Peyer's patch (tissue), 4 donors: ENCODE data around the gene MTARC2. TPM values are rescaled to one million over a fixed set of nuclear protein-coding genes. Genes with fewer than 3 reads are reported as not detected.

ENCODE experiments used
- DNase-seq, 3 donors: peaks; one replicate each; pipeline ENCODE4 v3.0.0-alpha.2; 2017 to 2019
- H3K27ac ChIP-seq, 4 donors: fragments of 200-600 bp; sonication (generic); one replicate each; pipeline ENCODE4 v1.5.1; 2016 to 2019
- H3K27me3 ChIP-seq, 2 donors: fragments of 200-600 bp; sonication (generic); one replicate each; pipeline ENCODE4 v1.5.1; 2019
- H3K36me3 ChIP-seq, 3 donors: fragments of 200-600 bp; sonication (generic); one replicate each; pipeline ENCODE4 v1.5.1; 2016 to 2019
- H3K4me1 ChIP-seq, 4 donors: fragments of 200-600 bp; sonication (generic); one replicate each; pipeline ENCODE4 v1.5.1; 2016 to 2019
- H3K4me3 ChIP-seq, 4 donors: fragments of 200-600 bp; sonication (generic); 1 replicate in 3 of 4; 2 replicates in 1 of 4; pipeline ENCODE4 v1.5.1; 2016 to 2019; ENCODE audit warnings: mild to moderate bottlenecking in 1 of 4
- H3K9me3 ChIP-seq, 4 donors: fragments of 200-600 bp; sonication (generic); one replicate each; pipeline ENCODE4 v1.5.1; 2016 to 2019; ENCODE audit warnings: mild to moderate bottlenecking in 1 of 4
- CTCF ChIP-seq, 6 experiments: fragments of 450-650 bp in 4 of 6; fragments of 200-600 bp in 2 of 6; sonication (generic) in 1 of 6; IDR thresholded peaks; one replicate each; pipeline ENCODE4 v1.5.1; 2017 to 2019; ENCODE audit warnings: antibody characterized with exemption in 6 of 6, mild to moderate bottlenecking in 3 of 6, moderate library complexity in 1 of 6
- POLR2A ChIP-seq, 2 donors: fragments of 450-650 bp; IDR thresholded peaks; one replicate each; pipeline ENCODE4 v1.5.1; 2017; ENCODE audit warnings: antibody characterized with exemption in 2 of 2, mild to moderate bottlenecking in 2 of 2, moderate library complexity in 2 of 2
- total RNA-seq, 4 donors: library from RNA; depleted of rRNA; stranded (reverse); fragments of >200 nt; gene quantifications; one replicate each; pipeline ENCODE4 v1.1.0, GENCODE V29; 2016

MTARC2 gene
- total RNA-seq, 4 donors from 2014 or later: 47.9 to 96.0 (median 91.1) TPM

DNA sequence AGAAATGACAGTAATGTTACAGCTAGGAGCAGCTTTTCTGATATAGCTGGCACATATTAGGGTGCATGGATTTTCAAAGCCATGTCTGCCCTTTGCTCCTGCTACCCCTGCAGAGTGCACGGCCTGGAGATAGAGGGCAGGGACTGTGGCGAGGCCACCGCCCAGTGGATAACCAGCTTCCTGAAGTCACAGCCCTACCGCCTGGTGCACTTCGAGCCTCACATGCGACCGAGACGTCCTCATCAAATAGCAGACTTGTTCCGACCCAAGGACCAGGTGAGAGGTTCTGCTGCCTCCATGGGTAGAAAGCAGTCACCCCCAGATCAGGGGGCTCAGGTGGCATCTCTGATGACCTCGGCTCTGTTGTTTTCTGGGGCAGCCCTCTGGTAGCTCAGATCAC, 48.4 kb downstream of the MTARC2 start:
- H3K4me1 ChIP-seq: peaks cover 0 to 3% (median 0%) of the 10 kb centered on the region in 4 donors
- TF ChIP-seq POLR2A (IDR thresholded peaks at IDR 0.05): no peak
- peak in 2 of 6 experiments; percentile 5 to 26 for TF ChIP-seq CTCF (IDR thresholded peaks at IDR 0.05)

DNA sequence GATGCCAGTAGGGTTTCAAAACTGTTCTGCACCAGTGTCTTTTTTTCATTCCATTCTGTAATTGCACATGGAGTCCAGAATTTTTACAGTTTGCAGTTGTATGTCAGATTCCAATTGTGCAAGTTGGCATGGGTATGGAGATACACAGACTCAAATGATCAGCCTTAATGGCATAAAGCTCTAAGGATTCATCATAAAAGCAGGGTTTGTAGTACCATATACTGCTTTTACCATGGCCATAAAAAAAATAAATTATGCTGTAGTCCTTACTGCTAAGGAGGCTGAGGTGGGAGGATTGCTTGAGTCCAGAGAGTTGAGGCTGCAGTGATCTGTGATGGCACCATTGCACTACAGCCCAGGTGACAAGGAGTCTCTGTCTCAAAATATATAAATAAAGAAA, 48.9 kb downstream of the MTARC2 start:
- H3K27ac ChIP-seq: no peak overlapping the region
- H3K4me1 ChIP-seq: no peaks in the 10 kb centered on the region
- no peak for DNase-seq
- no peaks in the 10 kb centered on the region for H3K9me3 ChIP-seq
- no peaks in the 10 kb centered on the region for H3K36me3 ChIP-seq
- no peaks in the 10 kb centered on the region for H3K27me3 ChIP-seq
- TF ChIP-seq CTCF (IDR thresholded peaks at IDR 0.05): no peak
- TF ChIP-seq POLR2A (IDR thresholded peaks at IDR 0.05): no peak
- no peak overlapping the region for H3K4me3 ChIP-seq

More for the DNA sequence above, 48.4 kb downstream of the MTARC2 start:
- no peak overlapping the region for H3K4me3 ChIP-seq
- H3K27ac ChIP-seq: no peak overlapping the region
- H3K9me3 ChIP-seq: no peaks in the 10 kb centered on the region
- DNase-seq: peak in 1 of 3 donors; percentile 63
- no peaks in the 10 kb centered on the region for H3K36me3 ChIP-seq
- no peaks in the 10 kb centered on the region for H3K27me3 ChIP-seq

GRCh38 chr1:220797553-220797952, 49.4 kb downstream of the MTARC2 start:
- H3K36me3 ChIP-seq: no peaks in the 10 kb centered on the region
- TF ChIP-seq POLR2A (IDR thresholded peaks at IDR 0.05) (no peak), CTCF (IDR thresholded peaks at IDR 0.05) (no peak)
- H3K27ac ChIP-seq: no peak overlapping the region
- H3K4me1 ChIP-seq: no peaks in the 10 kb centered on the region
- no peaks in the 10 kb centered on the region for H3K9me3 ChIP-seq
- no peak overlapping the region for H3K4me3 ChIP-seq
- H3K27me3 ChIP-seq: no peaks in the 10 kb centered on the region
- DNase-seq: no peak

DNA sequence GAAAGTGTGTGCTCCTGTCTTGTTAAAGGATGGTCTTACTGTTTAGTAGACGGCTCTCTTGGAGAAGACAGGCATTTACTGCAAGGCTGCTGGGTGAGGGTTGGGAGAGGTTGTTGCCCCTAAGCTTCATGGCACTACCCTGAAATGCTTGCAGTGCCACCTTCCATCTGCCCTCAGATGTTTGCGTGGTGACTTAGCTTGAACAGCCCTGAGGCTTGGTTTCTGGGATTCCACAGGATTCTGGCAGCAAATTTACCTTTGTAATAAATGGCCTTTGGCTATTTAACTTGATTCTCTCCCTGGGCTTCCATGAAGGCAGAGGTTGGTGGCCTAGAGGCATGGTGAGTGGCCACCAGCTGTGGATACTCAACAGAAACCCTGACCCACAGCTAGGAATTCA, 50.2 kb downstream of the MTARC2 start:
- no peaks in the 10 kb centered on the region for H3K9me3 ChIP-seq
- DNase-seq: no peak
- H3K36me3 ChIP-seq: no peaks in the 10 kb centered on the region
- TF ChIP-seq CTCF (IDR thresholded peaks at IDR 0.05) (no peak), POLR2A (IDR thresholded peaks at IDR 0.05) (no peak)
- H3K27ac ChIP-seq: no peak overlapping the region
- no peaks in the 10 kb centered on the region for H3K27me3 ChIP-seq
- no peaks in the 10 kb centered on the region for H3K4me1 ChIP-seq
- no peak overlapping the region for H3K4me3 ChIP-seq

DNA sequence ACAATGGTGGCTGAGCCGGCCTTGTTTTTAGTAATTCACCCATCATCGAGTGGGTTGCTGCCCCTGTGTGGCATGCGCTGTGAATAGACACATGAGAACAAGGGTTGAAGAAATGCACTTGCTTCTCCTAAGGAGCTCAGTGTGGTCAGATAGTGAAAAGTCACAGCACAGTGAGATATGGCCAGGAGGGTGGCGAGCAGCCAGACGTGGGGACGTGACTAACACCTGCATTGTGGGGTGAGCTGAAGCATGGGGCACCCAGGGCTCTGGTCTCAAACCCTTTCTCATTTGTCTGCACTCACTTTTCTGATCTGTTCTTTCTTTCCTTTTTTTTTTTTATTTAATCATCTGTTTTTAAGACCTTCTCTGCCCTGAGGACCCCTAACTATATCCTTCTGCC, 52.1 kb downstream of the MTARC2 start:
- no peaks in the 10 kb centered on the region for H3K36me3 ChIP-seq
- H3K4me3 ChIP-seq: no peak overlapping the region
- DNase-seq: no peak
- no peaks in the 10 kb centered on the region for H3K27me3 ChIP-seq
- TF ChIP-seq CTCF (IDR thresholded peaks at IDR 0.05) (no peak), POLR2A (IDR thresholded peaks at IDR 0.05) (no peak)
- H3K9me3 ChIP-seq: no peaks in the 10 kb centered on the region
- H3K4me1 ChIP-seq: no peaks in the 10 kb centered on the region
- no peak overlapping the region for H3K27ac ChIP-seq
